H9 (cell line): Measurements from ENCODE around the gene PPP1R16B. TPM values are rescaled to one million over a fixed set of nuclear protein-coding genes. Genes with fewer than 3 reads are reported as not detected.

Experiments used
- DNase-seq: peaks from one replicate; pipeline ENCODE4 v3.0.0-alpha.2; 2017
- H2AFZ ChIP-seq: one replicate; pipeline ENCODE4 v1.6.1; 2013; ENCODE audit warnings: mild to moderate bottlenecking, low read length, control low read depth, moderate library complexity
- H2AK5ac ChIP-seq: 2 replicates; pipeline ENCODE4 v1.6.1; 2013; ENCODE audit warnings: low read length, control low read depth, mixed read lengths; ENCODE audit not compliant: insufficient read length
- H2BK120ac ChIP-seq: one replicate; pipeline ENCODE4 v1.6.1; 2013; ENCODE audit warnings: low read depth, mild to moderate bottlenecking, low read length, control low read depth, inconsistent platforms; ENCODE audit not compliant: poor library complexity, severe bottlenecking
- H2BK12ac ChIP-seq: 2 replicates; pipeline ENCODE4 v1.6.1; 2013; ENCODE audit warnings: low read length, control low read depth, mixed read lengths, low read depth; ENCODE audit not compliant: insufficient read length
- H2BK15ac ChIP-seq: 2 replicates; pipeline ENCODE4 v1.6.1; 2013; ENCODE audit warnings: low read depth, low read length, control low read depth
- H2BK20ac ChIP-seq: one replicate; pipeline ENCODE4 v1.6.1; 2013; ENCODE audit warnings: low read depth, mild to moderate bottlenecking, low read length, control low read depth, inconsistent platforms; ENCODE audit not compliant: poor library complexity, severe bottlenecking
- H2BK5ac ChIP-seq: 2 replicates; pipeline ENCODE4 v1.6.1; 2013; ENCODE audit warnings: low read length, control low read depth, mixed read lengths; ENCODE audit not compliant: insufficient read length
- H3K14ac ChIP-seq: 2 replicates; pipeline ENCODE4 v1.6.1; 2013; ENCODE audit warnings: low read length, control low read depth; ENCODE audit not compliant: insufficient read depth
- H3K18ac ChIP-seq: 2 replicates; pipeline ENCODE4 v1.6.1; 2013; ENCODE audit warnings: low read depth, mild to moderate bottlenecking, mixed read lengths, low read length, control low read depth; ENCODE audit not compliant: insufficient read length
- H3K23ac ChIP-seq: 2 replicates; pipeline ENCODE4 v1.6.1; 2013; ENCODE audit warnings: low read length, control low read depth, mixed read lengths, low read depth; ENCODE audit not compliant: insufficient read length
- H3K23me2 ChIP-seq: 2 replicates; pipeline ENCODE4 v1.6.1; 2013; ENCODE audit warnings: low read depth, mild to moderate bottlenecking, mixed read lengths, low read length, control low read depth; ENCODE audit not compliant: insufficient read length, poor library complexity, severe bottlenecking
- H3K27ac ChIP-seq: 2 replicates; pipeline ENCODE4 v1.5.1; 2013; ENCODE audit warnings: low read length, control low read depth, mixed read lengths, low read depth; ENCODE audit not compliant: insufficient read length
- H3K27me3 ChIP-seq: 2 replicates; pipeline ENCODE4 v1.6.1; 2013; ENCODE audit warnings: low read length, control low read depth, inconsistent platforms; ENCODE audit not compliant: insufficient read depth
- H3K4ac ChIP-seq: 2 replicates; pipeline ENCODE4 v1.6.1; 2013; ENCODE audit warnings: low read depth, mild to moderate bottlenecking, control low read depth, inconsistent platforms, low read length, moderate library complexity
- H3K4me1 ChIP-seq: 2 replicates; pipeline ENCODE4 v1.6.1; 2013; ENCODE audit warnings: low read length, control low read depth, inconsistent platforms; ENCODE audit not compliant: insufficient read depth
- H3K4me2 ChIP-seq: 2 replicates; pipeline ENCODE4 v1.6.1; 2013; ENCODE audit warnings: low read length, control low read depth, mixed read lengths; ENCODE audit not compliant: insufficient read length, insufficient read depth
- H3K56ac ChIP-seq: 2 replicates; pipeline ENCODE4 v1.6.1; 2013; ENCODE audit warnings: low read depth, mild to moderate bottlenecking, mixed read lengths, low read length, control low read depth; ENCODE audit not compliant: insufficient read length
- H3K79me1 ChIP-seq: 2 replicates; pipeline ENCODE4 v1.6.1; 2013; ENCODE audit warnings: low read depth, mild to moderate bottlenecking, moderate library complexity, low read length, control low read depth, inconsistent platforms; ENCODE audit not compliant: insufficient read depth, poor library complexity, severe bottlenecking
- H3K79me2 ChIP-seq: 2 replicates; pipeline ENCODE4 v1.6.1; 2013; ENCODE audit warnings: low read length, control low read depth, inconsistent platforms; ENCODE audit not compliant: insufficient read depth
- H3K9ac ChIP-seq: 2 replicates; pipeline ENCODE4 v1.6.1; 2013; ENCODE audit warnings: low read length, control low read depth, mixed read lengths; ENCODE audit not compliant: insufficient read length; ENCODE audit errors: extremely low read depth
- H3K9me3 ChIP-seq: one replicate; pipeline ENCODE4 v1.6.1; 2013; ENCODE audit warnings: low read depth, low read length, inconsistent platforms; ENCODE audit not compliant: control insufficient read depth
- H3T11ph ChIP-seq: one replicate; pipeline ENCODE4 v1.6.1; 2013; ENCODE audit warnings: mild to moderate bottlenecking, low read length, control low read depth, inconsistent platforms
- H4K20me1 ChIP-seq: one replicate; pipeline ENCODE4 v1.6.1; 2013; ENCODE audit not compliant: control insufficient read depth, insufficient read length, insufficient read depth
- H4K5ac ChIP-seq: 2 replicates; pipeline ENCODE4 v1.6.1; 2013; ENCODE audit warnings: low read depth, mild to moderate bottlenecking, mixed read lengths, low read length, control low read depth; ENCODE audit not compliant: insufficient read length
- H4K8ac ChIP-seq: replicated peaks from 2 replicates; pipeline ENCODE4 v1.6.1; 2013; ENCODE audit warnings: low read length, control low read depth, mixed read lengths, low read depth; ENCODE audit not compliant: insufficient read length
- H4K91ac ChIP-seq: 2 replicates; pipeline ENCODE4 v1.6.1; 2013; ENCODE audit warnings: low read depth, mild to moderate bottlenecking, moderate library complexity, mixed read lengths, low read length, control low read depth; ENCODE audit not compliant: insufficient read length
- H3K27ac Mint-ChIP-seq, 3 experiments: 2 replicates in 2 of 3; 3 replicates in 1 of 3; pipeline ENCODE4 v1.8.0; 2020 to 2021; ENCODE audit warnings: mixed read lengths in 3 of 3, mild to moderate bottlenecking in 1 of 3, moderate library complexity in 1 of 3
- H3K27me3 Mint-ChIP-seq: 2 replicates; pipeline ENCODE4 v1.8.0; 2021; ENCODE audit warnings: low read depth, mild to moderate bottlenecking, moderate library complexity, mixed read lengths
- H3K36me3 Mint-ChIP-seq, 3 experiments: 2 replicates in 2 of 3; 3 replicates in 1 of 3; pipeline ENCODE4 v1.8.0; 2020 to 2021; ENCODE audit warnings: low read depth in 3 of 3, mixed read lengths in 3 of 3; ENCODE audit not compliant: insufficient read depth in 1 of 3
- H3K4me1 Mint-ChIP-seq, 2 experiments: 2 replicates each; pipeline ENCODE4 v1.8.0; 2020; ENCODE audit warnings: mixed read lengths in 2 of 2
- H3K4me3 Mint-ChIP-seq, 2 experiments: 2 replicates in 1 of 2; 3 replicates in 1 of 2; pipeline ENCODE4 v1.8.0; 2020 to 2021; ENCODE audit warnings: mild to moderate bottlenecking in 2 of 2, mixed read lengths in 2 of 2, moderate library complexity in 1 of 2
- H3K9me3 Mint-ChIP-seq, 2 experiments: 2 replicates in 1 of 2; 3 replicates in 1 of 2; pipeline ENCODE4 v1.8.0; 2020; ENCODE audit warnings: mild to moderate bottlenecking in 2 of 2, mixed read lengths in 2 of 2, moderate library complexity in 1 of 2
- CTCF ChIP-seq: fragments of 200-600 bp; sonication (generic); conservative IDR thresholded peaks from 3 replicates; pipeline ENCODE4 v1.8.0; 2021; ENCODE audit warnings: antibody characterized with exemption, mild to moderate bottlenecking
- WGBS: extraction: QIAGEN DNeasy Blood & Tissue Kit; methylation state at CpG from one replicate; pipeline ENCODE4 v1.1.7; 2013; ENCODE audit warnings: missing lambda C conversion rate, low lambda C conversion rate, mixed read lengths; ENCODE audit not compliant: insufficient read length; ENCODE audit errors: extremely low coverage; 5-methylcytosine and 5-hydroxymethylcytosine counted together
- long read RNA-seq: library from polyadenylated mRNA; unstranded; transcript quantifications from one replicate; pipeline ENCODE4 v2.0.0, GENCODE V29; 2020
- total RNA-seq: library from RNA; stranded (reverse); gene quantifications from 2 replicates; pipeline ENCODE4 v1.2.1, GENCODE V29; 2021

Gene PPP1R16B
- total RNA-seq: 8.2 TPM in 2 replicates
- long read RNA-seq, partial matches to known transcripts: 0 of 8 reads
- long read RNA-seq, other reads (novel, unspliced or antisense): 8 of 8 reads

- H3K27me3 ChIP-seq: no peaks in the 10 kb centered on the region
- no peak within 1 kb of the TSS for H3K23ac ChIP-seq
- peaks cover 3% of the 10 kb centered on the region; the same call in 1 of the 2 replicates for H3K4me1 ChIP-seq
- peaks cover 21% of the 10 kb centered on the region for H3K23me2 ChIP-seq
- no peak for TF ChIP-seq CTCF
- peaks cover 0 to 3% of the 10 kb centered on the region in 2 experiments; a peak in 1 of 5 replicates for H3K9me3 Mint-ChIP-seq
- H2BK120ac ChIP-seq: no peak within 1 kb of the TSS
- H2AK5ac ChIP-seq: no peak within 1 kb of the TSS
- no peak within 1 kb of the TSS for H3K4ac ChIP-seq
- H4K8ac ChIP-seq: no peak within 1 kb of the TSS
- H2AFZ ChIP-seq: no peak within 1 kb of the TSS
- no peaks in the 10 kb centered on the region for H3K9me3 ChIP-seq
- H3K18ac ChIP-seq: peak within 1 kb of the TSS; percentile 37
- peaks cover 24% of the 10 kb centered on the region for H3K27me3 Mint-ChIP-seq
- peak within 1 kb of the TSS; percentile 81 to 92 for H3K4me3 Mint-ChIP-seq
- no peaks in the 10 kb centered on the region for H4K20me1 ChIP-seq
- H2BK12ac ChIP-seq: no peak within 1 kb of the TSS
- H2BK15ac ChIP-seq: no peak within 1 kb of the TSS
- H3K14ac ChIP-seq: no peak within 1 kb of the TSS
- H2BK20ac ChIP-seq: no peak within 1 kb of the TSS
- DNase-seq: peak; percentile 83
- no peaks in the 10 kb centered on the region for H3K79me1 ChIP-seq
- no peak within 1 kb of the TSS for H3T11ph ChIP-seq
- no peak within 1 kb of the TSS for H4K91ac ChIP-seq
- H3K36me3 Mint-ChIP-seq: peaks cover 0 to 2% (median 0%) of the 10 kb centered on the region in 3 experiments; a peak in 2 of 7 replicates
- peak within 1 kb of the TSS; percentile 56 for H3K9ac ChIP-seq
- WGBS: no CpG with 5 or more reads among the region's 40 CpGs
- H2BK5ac ChIP-seq: no peak within 1 kb of the TSS
- no peak within 1 kb of the TSS for H4K5ac ChIP-seq
- H3K4me1 Mint-ChIP-seq: peaks cover 34% of the 10 kb centered on the region in 2 experiments
- H3K27ac Mint-ChIP-seq: peak within 1 kb of the TSS; percentile 96 to 98 (median 96)
- H3K4me2 ChIP-seq: peak within 1 kb of the TSS; percentile 55
- H3K27ac ChIP-seq: peak within 1 kb of the TSS; percentile 85
- H3K56ac ChIP-seq: no peak within 1 kb of the TSS
- H3K79me2 ChIP-seq: no peaks in the 10 kb centered on the region
These were observed at the start of gene PPP1R16B for GRCh38 chr20:38805502-38805957. PPP1R16B (plus strand) TSS chr20:38805697; CDS start chr20:38835926, 30,229 bp downstream.
